Breast epithelium (tissue), 3 donors: ENCODE data around the gene CYTH2.

Experiments
- POLR2A ChIP-seq: fragments of 450-650 bp; IDR thresholded peaks from one replicate; pipeline ENCODE4 v1.6.1; 2016; ENCODE audit warnings: antibody characterized with exemption, mild to moderate bottlenecking, moderate library complexity
- POLR2AphosphoS5 ChIP-seq, 3 donors: sonication (generic); formaldehyde crosslinking; IDR thresholded peaks; one replicate each; pipeline ENCODE4 v1.6.1; 2017; ENCODE audit warnings: antibody characterized with exemption in 3 of 3
- TF ChIP-seq, protein P1 (sequence below), 3 donors: fragments of 450-650 bp; IDR thresholded peaks; one replicate each; pipeline ENCODE4 v1.5.1; 2016 to 2017; ENCODE audit warnings: antibody characterized with exemption in 3 of 3, mild to moderate bottlenecking in 3 of 3, moderate library complexity in 3 of 3

DNA sequence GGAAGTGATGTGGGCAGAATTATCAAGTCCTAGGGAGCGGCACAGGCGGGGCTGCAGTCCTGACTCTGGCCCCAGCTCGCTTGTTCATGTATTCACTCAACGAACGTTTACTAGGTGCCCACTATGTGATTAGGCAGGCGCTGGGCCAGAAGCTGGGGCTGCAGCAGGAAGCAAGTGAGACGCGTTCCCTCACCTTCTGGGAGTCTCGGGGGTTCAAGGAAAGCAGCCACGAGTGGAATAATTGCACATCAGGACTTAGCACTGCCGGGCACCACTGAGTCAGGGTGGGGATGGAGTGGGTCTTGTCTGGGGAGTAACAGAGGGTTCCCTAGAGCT is 44.9 kb downstream of the CYTH2 start:
- TF ChIP-seq, protein P1, sequence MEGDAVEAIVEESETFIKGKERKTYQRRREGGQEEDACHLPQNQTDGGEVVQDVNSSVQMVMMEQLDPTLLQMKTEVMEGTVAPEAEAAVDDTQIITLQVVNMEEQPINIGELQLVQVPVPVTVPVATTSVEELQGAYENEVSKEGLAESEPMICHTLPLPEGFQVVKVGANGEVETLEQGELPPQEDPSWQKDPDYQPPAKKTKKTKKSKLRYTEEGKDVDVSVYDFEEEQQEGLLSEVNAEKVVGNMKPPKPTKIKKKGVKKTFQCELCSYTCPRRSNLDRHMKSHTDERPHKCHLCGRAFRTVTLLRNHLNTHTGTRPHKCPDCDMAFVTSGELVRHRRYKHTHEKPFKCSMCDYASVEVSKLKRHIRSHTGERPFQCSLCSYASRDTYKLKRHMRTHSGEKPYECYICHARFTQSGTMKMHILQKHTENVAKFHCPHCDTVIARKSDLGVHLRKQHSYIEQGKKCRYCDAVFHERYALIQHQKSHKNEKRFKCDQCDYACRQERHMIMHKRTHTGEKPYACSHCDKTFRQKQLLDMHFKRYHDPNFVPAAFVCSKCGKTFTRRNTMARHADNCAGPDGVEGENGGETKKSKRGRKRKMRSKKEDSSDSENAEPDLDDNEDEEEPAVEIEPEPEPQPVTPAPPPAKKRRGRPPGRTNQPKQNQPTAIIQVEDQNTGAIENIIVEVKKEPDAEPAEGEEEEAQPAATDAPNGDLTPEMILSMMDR (IDR thresholded peaks at IDR 0.05), result no peak
- TF ChIP-seq POLR2AphosphoS5 (IDR thresholded peaks at IDR 0.05) (no peak), POLR2A (no peak)
